GM19239 (cell line): ENCODE results near the gene CYLD.

ENCODE experiments used
- DNase-seq: peaks from one replicate; pipeline ENCODE4 v3.0.0; 2011; ENCODE audit warnings: low spot score; ENCODE audit not compliant: insufficient read length
- FAIRE-seq: peaks from 2 replicates; lab custom pipeline; 2011; peaks lifted over from hg19 to GRCh38; lab: Jason Lieb, UNC

CYLD gene

DNA sequence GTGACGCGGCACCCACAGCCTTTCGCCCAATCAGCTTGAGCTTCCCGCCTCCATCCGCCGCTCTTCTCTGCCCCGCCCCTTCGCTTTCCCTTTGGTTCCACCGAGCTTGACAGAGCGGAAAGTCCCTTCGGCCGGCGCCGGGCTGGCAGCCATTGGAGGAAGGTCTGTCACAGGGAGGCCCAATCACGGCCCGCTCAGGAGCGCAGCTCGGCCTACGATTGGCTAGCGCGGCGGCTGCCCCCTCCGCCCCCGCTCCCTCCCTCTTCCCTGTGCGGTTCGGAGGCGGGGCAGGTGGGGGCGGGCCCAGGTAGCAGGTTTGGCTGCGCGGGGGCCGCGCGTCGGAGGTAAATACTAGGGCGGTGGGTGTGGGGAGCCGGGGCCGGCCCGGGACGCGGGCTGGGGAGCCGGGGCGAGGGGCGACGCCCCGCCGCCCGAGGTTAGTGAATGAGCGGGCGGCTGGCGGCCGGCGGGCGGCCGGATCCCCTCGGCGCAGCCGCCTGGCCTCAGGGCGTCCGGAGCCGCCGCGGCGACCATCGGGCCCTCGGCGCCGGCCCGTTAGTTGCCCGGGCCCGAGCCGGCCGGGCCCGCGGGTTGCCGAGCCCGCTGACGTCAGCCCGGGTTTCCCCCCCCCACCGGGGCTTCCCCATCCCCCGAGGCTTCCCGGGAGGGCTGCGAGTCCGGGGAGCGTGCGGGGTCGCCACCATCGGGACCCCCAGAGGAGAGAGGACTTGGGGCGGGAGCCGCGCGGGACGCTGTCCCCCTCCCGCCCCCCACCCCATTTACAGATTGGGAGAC, at the start of gene CYLD:
Gene CYLD (plus strand): TSS at position 306 of the 795 bp plus-strand sequence. CDS start 7,613 bp downstream, outside the sequence.
- DNase-seq (peak; percentile 90), FAIRE-seq (peak; percentile 96)

DNA sequence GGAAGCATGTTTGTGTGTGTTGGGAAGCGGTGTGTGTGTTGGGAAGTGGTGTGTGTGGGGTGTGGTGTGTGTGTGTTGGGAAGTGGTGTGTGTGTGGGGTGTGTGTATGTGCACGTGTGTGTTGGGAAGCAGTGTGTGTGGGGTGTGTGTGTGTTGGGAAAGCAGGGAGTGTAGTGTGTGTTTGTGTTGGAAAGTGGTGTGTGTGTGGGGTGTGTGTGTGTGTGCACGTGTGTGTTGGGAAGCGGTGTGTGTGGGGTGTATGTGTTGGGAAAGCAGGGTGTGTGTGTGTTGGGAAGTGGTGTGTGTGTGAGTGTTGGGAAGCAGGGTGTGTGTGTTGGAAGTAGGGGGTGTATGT, 49.3 kb upstream of the CYLD start:
- FAIRE-seq (no peak), DNase-seq (no peak)

DNA sequence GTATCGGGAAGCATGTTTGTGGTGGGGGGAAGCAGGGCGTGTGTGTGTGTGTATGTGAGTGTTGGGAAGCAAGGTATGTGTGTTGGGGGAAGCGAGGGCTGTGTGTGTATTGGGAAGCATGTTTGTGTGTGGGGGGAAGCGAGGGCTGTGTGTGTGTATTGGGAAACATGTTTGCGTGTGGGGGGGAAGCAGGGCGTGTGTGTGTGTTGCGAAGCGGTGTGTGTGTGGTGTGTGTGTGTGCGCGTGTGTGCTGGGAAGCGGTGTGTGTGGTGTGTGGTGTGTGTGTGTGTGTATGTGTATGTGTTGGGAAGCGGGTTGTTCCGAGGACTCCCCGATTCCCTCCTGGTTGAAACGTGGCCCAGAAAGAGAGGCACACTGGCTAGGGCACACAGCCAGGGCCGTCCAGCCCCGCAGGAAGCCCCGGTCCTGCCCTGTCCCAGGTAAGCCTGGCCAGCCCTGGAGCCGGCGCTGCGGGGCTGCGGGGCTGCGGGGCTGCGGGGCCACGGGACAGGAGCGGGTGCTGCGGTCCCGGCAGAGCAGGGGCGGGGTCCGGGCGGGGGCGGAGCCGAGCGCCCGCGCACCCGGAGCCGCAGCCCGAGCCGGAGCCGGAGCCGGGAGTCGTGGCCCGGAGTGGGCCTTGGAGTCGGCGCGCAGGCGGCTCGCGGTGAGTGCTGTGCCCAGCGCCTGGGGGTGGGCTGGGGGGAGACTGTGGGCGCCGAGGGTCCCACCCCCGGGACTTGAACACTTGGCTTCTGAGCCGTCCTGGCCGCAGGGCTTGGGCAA, 48.7 kb upstream of the CYLD start, which contains the start of gene NOD2:
Gene NOD2 (plus strand): TSS at position 608 of the 783 bp plus-strand sequence. CDS start 5,890 bp downstream, outside the sequence.
- FAIRE-seq (peak; percentile 33), DNase-seq (no peak)

DNA sequence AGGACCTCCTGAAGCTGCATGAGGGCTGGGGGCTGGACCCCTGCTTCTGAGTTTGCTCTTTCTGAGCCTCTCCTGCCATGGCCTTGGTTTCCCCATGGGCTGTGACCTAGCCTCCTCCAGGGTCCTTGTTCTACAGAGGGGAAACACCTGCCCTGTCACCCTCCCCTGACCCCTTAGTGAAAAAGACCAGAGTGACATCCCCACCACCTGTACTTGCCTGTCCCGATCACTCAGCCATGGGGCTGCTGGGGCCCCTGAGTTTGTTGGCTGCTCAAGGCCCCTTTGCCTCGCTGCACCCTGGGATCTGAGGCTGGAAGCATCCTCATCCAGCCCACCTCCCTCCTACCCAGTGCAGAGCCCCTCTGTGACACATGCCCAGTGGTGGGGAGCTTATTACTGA, 47.7 kb upstream of the CYLD start:
- DNase-seq (peak; percentile 56), FAIRE-seq (peak; percentile 90)

DNA sequence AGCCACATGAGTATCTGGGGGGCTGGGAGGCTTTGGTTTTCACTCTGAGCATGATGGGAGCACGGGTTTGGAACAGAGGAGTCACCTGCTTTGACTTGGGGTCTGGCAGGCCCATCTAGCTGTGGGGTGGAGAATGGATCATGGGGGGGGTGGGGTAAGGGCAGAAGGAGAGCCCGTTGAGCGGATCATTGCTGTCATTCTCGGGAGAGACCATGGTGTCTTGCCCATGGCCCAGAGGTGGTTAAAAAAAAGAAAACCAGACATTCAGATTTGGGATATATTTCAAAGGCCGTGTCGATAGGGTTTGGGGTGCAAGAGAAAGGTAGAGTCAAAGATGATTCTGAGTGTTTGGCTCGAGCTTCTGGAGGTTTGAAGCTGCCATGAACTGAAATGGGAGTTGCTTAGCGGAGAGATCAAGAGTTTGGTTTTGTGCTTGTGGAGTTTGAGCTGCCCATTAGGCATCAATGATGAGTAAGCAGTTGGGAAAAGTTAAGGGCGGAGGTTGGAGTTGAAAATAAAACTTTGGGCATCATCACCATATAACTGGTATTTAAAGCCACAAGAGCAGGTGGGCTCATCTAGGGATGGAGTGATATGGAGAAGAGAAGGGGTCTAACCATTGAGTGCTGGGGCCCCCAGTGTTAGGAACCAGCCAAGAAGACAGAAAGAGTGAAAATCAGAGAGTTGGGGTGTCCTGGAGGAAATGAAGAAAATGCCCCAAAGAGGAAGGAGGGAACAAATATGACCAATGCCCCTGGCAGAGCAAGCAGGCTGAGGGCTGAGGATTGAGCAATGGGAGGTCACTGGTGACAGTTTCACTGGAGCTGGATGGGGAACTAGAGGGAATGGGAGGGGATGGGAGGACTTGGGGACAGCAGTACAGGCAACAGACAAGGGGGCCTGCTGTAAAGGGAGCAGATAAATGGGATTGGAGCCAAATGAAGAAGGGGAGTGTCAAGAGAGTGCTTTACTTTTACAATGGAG, 46.6 kb upstream of the CYLD start:
- FAIRE-seq (peak; percentile 4), DNase-seq (no peak)

DNA sequence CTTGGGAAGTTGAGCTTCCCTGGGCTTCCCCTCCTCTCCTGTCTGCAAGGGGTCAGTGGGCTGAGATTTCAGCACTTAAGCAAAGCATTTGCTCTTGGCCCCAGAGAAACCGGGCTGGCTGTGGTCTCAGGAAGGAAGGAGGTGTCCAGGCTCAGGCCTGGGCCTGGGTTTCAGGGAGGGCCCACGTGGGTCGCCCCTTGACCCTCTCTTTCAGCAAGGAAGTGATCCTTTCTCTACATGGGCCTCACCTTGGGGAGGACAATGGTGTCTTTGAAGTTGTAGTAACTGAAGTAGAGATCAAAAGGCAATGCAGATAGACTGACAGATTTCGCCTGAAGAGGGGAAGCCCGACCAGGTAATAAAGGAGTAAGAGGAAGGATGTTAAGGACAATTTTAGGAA, 45.8 kb upstream of the CYLD start:
- DNase-seq (no peak), FAIRE-seq (no peak)

DNA sequence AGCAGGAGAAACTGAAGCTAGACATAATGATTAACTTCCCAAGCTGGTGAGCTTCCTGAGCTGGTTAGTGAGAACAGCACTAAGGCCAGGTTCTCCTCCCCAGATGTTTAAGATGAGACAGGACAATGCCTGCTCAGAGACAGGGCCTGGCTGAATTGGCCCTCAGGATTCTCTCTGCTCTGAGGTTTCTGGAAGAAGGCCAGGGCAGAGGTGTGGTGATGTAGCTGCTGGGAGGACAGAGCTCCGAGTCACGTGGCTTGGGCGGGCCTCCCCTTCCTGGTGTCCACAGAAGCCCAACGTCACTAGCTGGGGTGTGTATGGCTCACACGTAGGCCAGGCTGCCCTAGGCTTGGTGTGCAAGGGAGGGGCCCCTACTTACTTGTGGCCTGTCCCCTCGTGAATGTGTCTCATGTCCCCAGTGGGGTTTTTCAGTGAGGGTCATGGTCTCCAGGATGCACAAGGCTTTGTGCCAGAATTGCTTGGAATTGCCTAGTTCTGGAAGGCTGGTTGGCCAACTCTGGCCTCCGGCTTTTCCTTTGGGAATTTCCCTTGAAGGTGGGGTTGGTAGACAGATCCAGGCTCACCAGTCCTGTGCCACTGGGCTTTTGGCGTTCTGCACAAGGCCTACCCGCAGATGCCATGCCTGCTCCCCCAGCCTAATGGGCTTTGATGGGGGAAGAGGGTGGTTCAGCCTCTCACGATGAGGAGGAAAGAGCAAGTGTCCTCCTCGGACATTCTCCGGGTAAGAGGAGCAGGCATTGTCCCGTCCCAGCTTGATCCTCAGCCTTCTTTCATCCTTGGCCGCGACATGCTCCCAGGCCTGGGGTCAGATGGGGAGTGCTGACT, 45.1 kb upstream of the CYLD start:
- DNase-seq: peak; percentile 76
- peak; percentile 99 for FAIRE-seq

DNA sequence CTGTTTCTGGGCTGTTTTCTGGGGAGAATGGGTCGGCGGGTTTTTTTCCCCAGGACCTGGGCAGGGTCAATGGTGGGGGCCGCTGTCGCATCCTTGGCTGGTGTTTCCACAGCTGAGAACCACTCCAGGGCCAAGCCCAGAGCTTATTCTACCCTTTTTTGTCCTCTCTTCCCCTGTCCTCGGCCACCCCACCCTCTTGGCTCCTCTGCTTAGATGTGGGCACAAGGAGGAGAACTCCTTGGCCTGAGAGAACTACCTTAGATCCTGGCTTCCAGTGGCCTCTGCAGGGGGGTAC, 44.5 kb upstream of the CYLD start:
- DNase-seq (no peak), FAIRE-seq (no peak)

DNA sequence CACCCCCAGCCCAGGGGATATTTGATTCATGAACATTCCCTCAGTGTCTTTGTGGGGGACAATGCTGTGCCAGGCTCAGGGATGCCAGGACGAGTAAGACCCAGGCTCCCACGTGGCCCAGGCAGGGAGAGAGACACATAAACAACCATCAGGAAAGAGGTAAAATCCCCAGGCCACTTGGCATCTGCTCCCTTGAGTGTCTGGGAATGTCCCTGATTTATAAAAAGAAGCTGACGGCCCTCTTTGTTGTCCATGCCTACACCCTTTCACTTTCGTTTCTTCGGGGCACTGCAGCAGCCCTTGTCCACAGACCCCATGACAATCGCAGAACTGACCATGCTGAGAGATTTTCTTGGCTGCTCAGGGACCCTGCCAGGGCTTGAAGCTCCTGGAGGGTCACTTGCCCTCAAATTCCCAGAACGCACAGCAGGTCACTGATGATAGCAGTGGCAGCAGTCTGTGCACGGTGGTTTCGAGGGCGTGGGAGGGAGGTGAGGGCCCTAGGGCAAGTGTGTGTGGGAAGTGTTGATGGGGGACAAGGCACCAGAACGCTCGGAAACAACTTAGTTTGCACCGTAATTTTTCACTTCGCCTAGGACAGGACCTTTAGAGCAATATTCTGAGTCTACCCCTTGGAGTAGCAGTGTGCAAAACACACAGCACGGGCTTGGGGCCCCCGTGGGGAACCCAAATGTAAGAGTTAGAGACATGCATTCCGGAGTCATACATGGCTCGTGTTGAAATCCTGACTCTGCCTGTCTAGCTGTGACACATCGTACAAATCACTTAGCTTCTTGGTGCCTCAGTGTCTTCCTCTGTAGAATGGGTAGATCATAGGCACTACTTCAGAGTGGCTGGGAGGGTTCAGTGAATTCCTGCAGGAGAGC, 43.8 kb upstream of the CYLD start:
- FAIRE-seq: peak; percentile 99

DNA sequence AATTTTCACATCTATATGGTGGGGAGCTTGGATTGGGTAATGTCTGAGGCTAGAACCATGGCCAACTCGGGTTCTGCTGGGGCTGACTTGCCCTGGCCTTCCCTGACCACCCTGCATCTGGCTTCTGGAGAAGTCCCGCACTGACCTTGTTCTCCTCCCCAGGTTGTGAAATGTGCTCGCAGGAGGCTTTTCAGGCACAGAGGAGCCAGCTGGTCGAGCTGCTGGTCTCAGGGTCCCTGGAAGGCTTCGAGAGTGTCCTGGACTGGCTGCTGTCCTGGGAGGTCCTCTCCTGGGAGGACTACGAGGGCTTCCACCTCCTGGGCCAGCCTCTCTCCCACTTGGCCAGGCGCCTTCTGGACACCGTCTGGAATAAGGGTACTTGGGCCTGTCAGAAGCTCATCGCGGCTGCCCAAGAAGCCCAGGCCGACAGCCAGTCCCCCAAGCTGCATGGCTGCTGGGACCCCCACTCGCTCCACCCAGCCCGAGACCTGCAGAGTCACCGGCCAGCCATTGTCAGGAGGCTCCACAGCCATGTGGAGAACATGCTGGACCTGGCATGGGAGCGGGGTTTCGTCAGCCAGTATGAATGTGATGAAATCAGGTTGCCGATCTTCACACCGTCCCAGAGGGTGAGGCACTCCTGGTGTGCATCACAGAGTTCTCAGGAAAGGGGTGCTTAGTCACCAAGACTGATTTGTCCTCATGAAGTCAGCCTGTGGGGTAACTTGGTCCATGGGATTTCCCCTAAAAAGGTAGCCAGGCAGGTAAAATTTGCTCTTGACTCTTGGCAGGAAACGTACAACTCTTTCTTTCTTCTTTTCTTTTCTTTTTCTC, 42.3 kb upstream of the CYLD start:
- no peak for DNase-seq
- FAIRE-seq: no peak

More for the DNA sequence above, 43.8 kb upstream of the CYLD start:
- DNase-seq: no peak

DNA sequence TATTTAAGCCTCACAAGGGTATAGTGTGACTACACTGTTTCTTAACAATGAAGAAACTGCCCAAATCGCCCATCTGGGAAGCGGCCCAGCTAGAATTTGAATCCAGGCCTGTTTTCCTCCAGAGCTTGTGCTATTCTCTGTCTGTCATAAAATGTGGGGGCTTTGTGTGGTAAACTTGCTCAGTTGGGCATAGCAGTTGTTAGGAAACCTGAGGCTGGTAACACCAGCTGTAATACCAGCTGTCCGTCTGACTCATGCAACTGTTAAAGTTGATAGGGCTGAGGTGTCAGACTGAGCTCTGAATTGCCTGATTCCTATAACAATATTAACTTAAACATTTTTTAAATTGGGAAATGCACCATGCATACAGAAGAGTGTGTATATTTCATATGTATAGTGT, 39.2 kb upstream of the CYLD start:
- FAIRE-seq (no peak), DNase-seq (no peak)

DNA sequence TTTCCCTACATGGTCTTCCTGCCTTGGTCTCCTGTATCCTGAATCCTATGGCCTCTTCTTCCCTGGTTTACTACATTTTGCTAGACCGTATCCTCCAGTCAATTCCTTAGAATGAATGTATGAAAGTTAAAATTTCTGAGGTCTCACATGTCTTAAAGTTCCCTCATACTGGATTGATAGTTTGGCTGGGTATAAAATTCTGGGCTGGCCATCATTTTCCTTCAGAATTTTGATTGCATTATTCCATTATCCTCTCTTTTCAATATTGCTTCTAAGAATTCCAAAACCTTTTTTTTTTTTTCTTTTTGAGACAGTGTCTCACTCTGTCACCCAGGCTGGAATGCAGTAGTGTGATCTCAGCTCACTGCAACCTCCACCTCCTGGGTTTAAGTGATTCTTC, 37.6 kb upstream of the CYLD start:
- FAIRE-seq: no peak
- DNase-seq: no peak

DNA sequence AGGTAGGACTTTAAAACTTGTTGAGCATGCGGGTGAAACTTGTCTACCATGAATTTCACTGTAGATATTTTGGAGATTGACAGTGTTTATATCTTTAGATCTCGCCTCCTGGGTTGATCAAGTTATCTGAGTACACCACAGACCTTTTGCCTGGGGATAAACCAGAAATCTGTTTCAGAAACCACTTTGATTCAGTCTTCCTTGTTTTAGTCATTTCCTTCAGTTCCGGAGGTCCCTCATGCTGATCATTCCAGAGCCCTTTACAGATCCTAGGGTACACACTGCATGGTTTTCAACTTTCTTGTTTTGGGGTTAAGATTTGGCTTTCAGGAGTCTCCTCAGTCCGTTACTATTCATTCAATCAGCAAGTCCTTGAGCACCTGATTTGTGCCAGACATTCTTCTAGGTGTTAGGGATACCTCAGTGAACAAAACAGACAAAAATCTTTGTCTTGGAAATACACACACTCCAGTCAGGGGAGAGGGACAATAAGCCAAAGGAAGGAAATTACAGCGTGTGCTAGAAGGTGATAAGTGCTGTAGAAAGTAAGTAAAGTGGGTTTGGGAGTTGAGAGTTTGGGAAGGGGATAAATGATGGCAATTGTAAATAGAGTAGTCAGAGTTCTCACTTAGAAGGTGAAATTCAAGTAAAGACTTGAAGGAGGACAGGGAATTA, 36.3 kb upstream of the CYLD start:
- FAIRE-seq (no peak), DNase-seq (no peak)

DNA sequence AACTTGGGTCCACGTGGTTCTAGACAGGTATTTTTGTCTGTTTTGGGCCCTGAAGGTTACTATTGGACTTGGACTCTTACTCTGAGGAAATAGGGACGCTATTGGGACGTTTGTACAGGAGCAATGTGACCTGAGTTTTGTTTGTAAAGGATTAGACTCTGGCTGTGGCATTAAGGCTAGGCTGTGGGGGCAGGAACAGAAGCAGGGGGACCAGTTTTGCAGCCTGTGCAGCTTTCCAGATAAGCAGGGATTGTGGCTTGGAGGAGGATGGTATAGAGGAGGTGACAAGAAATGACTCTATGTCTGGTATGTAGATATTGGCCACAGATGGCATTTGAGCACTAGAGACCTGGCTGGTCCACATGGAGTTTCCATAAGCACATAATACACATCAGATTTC, 35.6 kb upstream of the CYLD start:
- DNase-seq: no peak
- no peak for FAIRE-seq

DNA sequence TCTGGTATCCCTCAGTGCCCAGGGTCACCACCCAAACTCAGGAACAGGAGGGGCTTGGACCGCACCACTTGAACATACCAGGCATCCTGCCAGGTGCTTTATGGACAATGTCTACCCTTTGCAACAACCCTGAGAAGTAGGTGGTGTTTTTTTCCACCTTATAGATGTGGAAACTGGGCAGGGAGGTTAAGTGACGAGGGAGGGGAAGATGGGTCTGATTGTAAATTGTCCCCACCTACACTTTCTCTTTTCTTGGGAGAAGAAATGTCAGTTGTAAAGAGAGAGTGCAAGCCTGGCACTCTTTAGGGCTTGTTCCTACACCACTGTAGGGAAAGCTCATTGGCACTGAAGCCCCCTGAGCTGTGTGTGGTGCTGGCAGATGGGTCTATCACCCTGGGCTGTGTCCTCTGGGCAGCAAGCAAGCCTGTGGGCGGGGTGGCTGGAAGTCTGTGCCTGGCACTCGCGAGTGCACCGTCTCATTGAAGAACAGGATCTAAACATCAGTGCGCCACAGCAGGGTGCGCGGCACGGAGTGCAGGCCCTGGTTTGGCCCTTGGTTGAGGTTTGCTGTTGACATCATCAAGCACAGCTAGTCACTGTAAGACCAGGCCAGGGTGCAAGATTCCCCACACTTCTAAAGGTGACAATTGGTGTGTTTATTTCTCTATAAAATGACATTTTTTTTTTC, 33.4 kb upstream of the CYLD start:
- DNase-seq (no peak), FAIRE-seq (peak; percentile 78)

DNA sequence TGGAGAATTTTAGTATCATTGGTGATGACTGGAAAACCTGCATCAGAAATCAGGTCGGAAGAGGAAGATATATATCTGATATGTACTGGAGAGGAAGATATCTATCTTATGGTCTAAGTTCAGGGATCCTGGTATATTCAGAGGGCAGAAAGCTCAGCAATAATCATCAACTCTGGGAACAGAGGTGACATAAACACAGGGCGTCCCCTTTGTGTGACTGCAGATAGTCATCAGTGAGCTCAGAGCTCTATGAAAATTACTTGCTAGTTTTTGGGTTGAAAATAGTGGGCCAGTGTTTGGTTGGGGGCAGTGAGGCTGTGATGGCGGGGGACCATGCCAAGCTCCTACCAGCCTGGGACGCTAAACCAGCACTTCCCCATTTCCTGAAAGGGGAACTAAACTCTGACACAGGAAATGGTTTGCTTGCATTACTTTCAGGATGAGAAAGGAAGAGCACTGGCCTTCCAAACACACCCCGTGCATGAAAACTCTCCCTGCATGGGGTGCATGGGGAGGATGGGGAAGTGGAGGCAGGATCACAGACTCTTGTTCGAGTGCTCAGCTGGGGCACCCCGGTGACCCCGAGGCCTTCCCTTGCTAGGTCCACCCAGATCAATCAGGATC, 32.7 kb upstream of the CYLD start:
- peak; percentile 83 for FAIRE-seq

More for the DNA sequence above, 32.7 kb upstream of the CYLD start:
- peak; percentile 33 for DNase-seq
